ENCODE measurements around the gene LIME1.

DNA sequence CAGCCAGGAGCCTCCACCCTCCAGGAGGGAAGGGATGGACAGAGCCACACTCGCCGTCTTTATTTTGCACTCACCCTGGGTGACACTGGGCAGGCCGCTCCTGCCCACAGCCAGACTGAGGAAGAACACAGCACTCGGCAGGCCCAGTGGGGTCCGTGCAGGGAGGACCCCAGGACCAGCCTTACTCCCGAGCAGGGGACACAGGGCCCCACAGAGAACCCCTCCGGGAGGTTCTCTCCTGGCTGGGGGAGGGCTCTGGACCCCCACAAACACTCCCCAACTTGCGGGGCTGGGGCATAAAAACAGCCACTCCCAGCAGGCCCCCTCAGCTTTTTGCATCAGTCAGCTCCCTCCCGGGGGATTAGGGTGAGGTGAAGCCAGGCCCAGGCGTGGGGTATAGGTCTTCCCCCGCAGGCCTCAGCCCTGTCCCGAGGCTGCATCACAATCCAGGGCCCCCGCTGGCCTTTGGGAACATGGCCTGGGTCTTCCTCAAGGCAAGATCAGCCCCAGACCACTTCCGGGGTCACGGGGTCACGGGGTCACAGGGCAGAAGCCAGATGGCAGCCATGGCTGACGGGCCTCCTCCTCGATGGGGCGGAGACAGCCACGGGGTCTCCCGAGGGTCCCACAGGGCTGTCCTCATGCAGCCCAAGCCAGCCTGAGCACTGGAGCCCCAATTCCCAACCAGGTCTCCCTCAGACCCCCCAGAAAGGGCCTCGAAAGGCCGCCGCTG, 36.8 kb upstream of the LIME1 start:
- TF ChIP-seq, protein P1, sequence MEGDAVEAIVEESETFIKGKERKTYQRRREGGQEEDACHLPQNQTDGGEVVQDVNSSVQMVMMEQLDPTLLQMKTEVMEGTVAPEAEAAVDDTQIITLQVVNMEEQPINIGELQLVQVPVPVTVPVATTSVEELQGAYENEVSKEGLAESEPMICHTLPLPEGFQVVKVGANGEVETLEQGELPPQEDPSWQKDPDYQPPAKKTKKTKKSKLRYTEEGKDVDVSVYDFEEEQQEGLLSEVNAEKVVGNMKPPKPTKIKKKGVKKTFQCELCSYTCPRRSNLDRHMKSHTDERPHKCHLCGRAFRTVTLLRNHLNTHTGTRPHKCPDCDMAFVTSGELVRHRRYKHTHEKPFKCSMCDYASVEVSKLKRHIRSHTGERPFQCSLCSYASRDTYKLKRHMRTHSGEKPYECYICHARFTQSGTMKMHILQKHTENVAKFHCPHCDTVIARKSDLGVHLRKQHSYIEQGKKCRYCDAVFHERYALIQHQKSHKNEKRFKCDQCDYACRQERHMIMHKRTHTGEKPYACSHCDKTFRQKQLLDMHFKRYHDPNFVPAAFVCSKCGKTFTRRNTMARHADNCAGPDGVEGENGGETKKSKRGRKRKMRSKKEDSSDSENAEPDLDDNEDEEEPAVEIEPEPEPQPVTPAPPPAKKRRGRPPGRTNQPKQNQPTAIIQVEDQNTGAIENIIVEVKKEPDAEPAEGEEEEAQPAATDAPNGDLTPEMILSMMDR (IDR thresholded peaks at IDR 0.05): no peak
- TF ChIP-seq POLR2A (IDR thresholded peaks at IDR 0.05): no peak
- TF ChIP-seq EP300 (IDR thresholded peaks at IDR 0.05): no peak
